KG1 (cell line): ENCODE results near the gene RYR2.
"Not testable (repeated sequence)": the region's sequence is repeated elsewhere in the genome, so short reads cannot be mapped to it uniquely, and the experiment has no call there.

Experiments used
- DNase-seq: peaks from one replicate; lab custom pipeline; 2025; lab: John Stamatoyannopoulos, UW

Gene RYR2

DNA sequence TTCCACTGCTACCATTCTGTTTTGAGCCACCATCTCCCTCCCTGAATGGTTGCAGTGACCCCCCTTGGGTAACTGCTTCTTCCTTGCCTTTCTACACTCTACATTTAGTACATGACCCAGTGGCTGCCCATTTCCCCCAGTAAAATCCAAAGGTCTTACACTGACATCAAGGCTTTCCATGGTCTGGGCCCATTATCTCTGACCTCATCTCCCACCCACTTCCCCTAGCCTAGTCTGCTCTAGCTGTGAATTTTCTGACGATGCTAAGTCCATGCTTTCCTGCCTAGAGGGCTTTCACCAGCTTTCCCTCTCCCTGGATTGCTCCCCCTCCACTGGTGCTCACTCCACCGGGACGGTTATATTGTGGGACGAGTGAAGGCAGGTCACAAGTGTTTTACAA lies 219.2 kb downstream of the RYR2 start:
- DNase-seq = no peak

DNA sequence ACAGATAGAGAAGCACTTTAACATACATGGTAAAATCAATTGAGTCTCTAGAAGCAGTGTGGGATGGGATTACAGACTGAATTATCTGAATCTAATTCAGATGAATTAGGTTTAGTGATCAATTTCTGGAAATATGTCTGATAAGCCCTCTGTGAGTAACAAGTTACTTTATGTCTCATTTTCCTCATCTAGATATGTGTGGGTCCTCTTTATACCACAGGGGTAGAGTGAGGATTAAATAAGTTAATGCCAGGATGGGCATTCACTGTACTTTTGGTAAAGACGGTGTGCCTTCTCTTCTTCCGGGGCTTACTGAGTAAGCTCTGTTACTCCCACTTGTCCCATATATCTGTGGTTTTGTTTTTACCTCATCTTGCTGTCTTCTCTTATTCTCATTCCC lies 225.8 kb downstream of the RYR2 start:
- no peak for DNase-seq

DNA sequence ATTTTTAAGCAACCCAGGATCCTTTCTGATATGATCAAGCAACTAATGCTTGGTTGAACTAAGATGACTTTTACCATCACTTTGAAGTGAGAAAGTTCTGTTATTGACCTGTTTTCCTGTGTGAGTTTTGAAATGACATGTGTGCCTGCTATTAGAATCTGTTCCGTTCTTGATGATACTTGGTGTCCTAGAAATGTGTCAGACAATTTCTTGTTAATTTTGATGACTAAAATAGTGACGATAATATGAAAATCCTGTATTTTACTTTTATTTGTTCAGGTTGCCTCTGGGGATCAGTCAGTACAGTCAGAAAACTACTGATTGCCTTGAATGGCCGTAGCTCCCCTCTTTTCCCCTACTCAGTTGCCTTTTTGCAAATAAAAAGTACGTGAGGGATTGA lies 228.0 kb downstream of the RYR2 start:
- DNase-seq = no peak

DNA sequence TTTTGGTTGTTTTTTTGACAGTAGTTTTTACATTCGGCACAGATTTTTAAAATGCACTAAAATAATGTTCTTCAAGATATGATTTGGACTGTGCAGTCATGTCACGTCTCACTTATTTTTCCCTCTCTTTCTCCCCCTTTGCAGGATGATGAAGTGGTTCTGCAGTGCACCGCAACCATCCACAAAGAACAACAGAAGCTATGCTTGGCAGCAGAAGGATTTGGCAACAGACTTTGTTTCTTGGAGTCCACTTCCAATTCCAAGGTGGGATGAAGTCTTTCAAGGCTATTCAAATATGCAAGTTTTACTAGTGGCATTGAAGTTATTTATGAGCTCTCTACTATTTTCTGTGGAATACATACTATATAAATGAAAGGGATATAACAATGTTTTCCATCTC lies 228.4 kb downstream of the RYR2 start:
- DNase-seq = no peak

DNA sequence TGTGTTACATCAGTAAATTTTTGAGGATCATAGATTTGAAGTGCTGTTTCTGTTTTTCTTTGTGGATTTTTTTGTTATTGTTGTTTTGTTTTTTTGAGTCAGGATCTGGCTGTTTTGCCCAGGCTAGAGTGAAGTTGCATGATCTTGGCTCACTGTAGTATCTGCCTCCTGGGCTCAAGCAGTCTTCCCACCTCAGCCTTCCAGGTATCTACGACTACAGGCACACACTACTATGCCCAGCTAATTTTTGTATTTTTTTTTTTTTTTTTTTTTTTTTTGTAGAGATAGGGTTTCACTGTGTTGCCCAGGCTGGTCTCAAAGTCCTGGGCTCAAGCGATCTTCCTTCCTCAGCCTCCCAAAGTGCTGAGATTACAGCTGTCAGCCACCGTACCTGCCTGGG lies 236.0 kb downstream of the RYR2 start:
- not testable (repeated sequence) for DNase-seq

DNA sequence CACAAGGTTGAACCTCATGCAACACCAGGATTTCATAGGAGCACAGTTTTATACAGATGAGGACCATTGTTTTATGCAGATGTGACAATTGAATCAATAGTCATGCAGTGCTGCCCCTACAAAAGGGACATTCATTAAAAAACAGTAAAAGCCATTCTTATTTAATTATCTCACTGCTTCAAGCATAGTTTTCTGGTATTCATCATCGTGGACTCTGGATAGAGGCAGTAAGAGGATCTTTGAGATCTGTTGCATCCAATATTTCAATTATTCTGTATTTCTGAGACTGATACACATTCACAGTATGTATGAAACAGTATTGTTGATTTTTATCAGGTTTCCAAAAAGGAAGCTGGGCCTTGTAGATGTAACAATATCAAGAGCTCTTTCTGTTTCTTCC lies 237.6 kb downstream of the RYR2 start:
- DNase-seq = no peak

DNA sequence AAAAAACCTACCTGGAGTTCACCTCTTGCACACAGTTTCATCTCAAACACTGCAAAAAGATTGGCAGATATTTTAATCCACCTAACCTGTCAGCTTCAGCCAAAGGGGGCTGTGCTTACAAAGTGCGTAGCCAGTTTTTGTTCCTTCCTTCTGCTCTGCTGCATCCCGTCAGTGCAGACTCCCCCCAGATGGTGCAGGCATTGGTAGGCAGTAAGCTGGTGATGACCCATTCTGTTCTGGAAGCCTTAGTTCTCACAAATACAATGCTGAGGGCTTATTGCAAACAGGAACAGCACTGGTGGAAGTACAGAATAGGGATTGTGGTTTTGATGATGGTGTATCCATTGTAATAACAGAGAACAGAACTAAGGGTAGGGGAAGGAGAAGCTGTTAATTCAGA lies 239.5 kb downstream of the RYR2 start:
- no peak for DNase-seq

DNA sequence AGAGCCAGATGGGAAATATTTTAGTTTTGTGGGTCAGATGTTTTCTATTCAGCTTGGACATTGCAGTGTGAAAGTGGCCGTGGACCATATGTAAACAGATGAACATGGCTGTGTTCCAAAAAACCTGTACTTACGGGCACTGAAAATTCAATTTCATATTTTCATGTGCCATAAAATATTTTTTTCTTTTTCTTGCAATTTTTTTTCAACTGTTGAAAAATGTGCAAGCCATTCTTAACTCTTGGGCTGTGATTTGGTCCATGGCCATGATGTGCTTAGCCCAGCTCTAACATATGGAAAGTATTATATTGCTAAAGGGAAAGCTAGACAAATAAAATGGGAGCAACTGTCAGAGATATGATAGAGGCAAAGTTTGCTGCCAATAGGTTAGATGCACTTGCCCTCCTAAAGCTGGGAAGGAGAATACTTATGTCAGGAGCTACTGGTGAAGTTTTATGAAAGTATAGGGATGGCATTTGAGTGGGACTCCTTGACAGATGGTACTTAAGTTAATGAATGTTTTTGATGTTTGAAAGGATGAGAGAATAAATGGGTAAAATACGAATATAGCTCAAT lies 240.3 kb downstream of the RYR2 start:
- no peak for DNase-seq

DNA sequence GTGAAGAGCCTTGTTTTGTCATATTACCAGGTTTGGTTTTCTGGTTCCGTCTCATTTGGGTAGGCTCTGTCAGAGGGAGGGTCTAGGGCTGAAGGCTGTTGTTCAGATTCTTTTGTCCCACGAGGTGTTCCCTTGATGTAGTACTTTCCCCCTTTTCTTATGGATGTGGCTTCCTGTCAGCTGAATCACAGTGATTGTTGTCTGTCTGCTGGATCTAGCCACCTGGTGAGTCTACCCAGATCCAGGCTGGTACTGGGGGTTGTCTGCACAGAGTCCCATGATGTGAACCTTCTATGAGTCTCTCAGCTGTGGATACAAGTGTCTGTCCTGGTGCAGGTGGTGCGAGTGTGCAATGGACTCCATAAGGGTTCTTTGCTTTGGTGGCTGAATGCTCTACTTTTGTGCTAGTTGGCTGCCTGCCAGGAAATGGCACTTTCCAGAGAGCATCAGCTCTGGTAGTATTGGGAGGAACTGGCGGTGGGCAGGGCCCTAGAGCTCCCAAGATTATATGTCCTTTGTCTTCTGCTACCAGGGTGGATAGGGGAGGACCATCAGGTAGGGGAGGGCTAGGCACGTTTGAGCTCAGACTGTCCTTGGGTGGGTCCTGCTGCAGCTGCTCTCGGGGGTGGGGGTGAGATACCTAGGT lies 246.0 kb downstream of the RYR2 start:
- DNase-seq = no peak

DNA sequence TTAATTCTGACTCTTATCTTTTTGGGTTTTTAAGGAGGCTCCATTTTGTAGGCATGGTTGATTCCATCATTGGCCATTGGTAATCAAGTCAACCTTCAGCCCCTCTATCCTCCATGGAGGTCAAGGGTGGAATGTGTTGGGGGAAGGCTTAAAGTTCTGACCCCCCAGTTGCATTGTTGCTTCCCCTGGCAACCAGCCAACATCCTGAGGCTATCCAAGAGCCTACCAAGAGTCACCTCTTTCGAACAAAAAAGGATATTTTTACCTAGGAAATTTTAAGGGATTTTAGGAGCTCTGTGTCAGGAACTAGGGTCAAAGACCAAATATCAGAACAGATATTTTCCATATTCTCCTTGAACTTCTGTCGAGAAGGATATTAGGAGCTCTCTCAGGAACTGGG lies 251.8 kb downstream of the RYR2 start:
- DNase-seq = no peak

DNA sequence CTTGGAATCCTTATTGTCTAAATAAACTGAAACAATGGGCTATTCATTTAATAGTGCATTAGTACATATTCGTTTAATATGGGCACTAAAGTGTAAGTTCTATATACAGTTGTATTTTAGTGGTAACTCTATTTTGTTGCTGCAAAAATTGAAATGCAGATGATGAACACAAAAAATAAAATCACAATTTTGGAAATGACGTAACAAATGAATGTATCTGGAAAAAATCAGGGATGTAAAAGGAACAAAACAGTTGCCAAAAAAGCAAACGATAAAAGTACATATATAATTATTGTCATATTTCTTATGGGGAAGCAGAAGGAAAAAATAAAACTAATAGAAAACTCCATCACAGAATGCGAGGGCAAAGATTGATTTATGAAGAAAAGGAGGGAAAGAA lies 254.9 kb downstream of the RYR2 start:
- no peak for DNase-seq

DNA sequence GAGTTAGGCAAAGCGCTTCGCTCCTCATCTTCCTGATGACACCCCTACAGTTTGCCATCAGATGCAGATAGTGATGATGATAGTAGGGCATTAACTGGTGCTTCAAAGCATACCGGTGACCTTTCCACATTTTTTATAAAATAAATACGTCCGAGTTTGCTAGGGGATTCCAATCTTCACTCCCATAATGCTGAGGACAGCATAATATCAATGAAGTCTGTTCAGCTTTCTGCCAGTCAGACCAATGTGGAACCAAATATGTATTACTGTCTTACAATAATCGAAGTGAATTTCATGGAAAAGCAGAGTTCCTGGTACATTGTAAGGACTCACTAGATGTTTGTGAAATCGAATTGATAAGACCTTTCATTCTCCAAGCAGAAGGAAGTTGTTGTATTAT lies 258.7 kb downstream of the RYR2 start:
- no peak for DNase-seq

DNA sequence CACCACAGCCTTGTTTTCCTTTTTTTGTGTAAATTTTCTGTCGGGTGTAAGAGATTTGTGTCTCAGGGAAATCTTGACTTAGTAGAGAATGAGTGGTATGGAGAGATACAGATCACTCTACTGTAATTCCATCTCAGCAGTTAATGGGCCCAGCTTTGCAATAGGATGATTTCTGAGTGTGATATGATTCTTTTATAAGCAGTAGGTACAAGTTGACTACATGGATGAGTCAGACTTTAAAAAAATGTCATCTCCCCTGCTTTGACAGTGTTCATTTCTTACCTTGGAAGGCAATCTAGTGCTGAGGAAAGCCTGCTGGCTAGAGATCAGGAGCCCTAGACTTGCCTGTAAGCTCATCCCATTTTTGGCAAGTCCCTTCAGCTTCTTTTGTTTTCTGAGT lies 261.9 kb downstream of the RYR2 start:
- DNase-seq = no peak

DNA sequence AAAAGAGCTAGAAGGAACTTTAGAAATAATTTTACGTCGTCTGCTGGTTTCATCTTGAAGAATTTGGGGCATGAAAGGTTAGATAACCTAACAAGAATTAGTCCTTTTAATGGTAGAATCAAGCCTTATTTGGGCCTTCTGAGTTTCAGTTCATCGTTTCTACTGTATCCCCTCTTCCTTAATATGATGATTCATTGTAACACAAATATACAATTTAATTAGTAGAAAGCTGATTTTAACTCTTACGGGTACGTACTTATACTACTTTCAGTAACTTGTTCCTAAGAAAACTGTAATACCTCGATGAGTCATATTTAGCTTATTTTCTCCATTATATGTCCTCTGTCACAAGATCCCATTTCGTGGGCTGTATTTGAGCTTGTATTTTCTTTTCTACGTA lies 264.7 kb downstream of the RYR2 start:
- DNase-seq = no peak

DNA sequence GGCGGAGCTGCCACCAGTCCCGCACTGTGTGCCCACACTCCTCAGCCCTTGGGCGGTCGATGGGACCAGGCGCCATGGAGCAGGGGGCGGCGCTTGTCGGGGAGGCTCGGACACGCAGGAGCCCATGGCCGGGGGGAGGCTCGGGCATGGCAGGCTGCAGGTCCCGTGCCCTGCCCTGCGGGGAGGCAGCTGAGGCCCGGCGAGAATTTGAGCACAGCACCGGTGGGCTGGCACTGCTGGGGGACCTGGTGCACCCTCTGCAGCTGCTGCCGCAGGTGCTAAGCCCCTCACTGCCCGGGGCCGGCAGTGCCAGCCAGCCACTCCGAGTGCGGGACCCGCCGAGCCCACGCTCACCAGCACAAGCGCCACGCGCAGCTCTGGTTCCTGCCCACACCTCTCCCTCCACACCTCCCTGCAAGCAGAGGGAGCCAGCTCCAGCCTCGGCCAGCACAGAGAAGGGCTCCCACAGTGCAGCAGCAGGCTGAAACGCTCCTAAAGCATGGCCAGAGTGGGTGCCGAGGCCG lies 267.7 kb downstream of the RYR2 start:
- DNase-seq = no peak

DNA sequence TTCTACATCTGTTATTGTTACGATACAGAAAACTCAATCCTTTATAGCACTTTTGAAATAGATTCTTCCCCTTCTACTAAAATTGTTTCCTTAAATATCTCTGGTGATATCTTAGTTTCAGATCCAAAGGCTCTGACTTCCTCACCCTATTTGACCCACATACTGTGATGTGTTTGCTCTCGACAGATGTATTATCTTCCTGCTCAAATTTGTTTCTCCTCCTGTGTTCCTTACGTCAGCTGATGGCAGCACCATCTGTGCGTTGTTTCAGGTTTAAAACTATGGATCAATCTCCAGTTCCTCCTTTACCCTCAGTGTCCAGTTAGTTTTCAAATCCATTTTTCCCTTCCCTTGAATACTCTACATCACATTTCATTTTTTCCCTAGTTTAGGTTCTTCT lies 274.4 kb downstream of the RYR2 start:
- no peak for DNase-seq

DNA sequence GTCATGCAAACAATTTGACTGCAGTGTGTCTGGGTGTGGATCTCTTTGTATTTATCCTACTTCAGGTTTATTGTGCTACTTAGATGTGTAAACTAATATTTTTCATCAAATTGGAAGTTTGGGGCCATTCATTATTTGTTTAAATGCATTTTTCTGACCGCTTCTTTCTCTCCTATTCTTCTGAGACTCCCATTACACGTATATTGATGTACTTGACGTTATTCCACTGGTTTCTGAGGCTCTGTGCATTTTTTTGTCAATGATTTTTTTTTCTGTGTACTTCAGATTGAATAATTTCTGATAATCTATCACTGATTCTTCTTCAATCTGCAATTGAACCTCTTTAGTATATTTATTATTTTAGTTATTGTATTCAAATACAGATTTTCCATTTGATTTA lies 276.8 kb downstream of the RYR2 start:
- DNase-seq = no peak

DNA sequence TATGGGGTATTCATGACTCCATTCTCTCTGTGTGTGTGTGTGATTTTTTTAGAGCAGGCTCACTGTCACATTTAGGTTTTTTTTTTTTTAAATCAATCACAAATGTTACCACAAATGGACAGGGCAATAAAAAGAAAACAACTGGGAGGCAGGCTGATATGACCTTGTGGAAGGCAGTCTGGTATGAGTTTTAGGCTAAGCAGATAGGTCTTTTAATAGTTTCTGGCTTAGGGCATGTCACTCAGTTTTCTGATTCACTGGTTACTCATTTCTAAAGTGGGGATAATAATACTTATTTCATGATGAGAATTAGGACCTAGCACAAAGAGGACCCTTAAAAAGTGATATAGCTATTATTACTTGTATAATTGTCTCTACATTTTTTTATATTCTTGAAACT lies 278.9 kb downstream of the RYR2 start:
- no peak for DNase-seq

DNA sequence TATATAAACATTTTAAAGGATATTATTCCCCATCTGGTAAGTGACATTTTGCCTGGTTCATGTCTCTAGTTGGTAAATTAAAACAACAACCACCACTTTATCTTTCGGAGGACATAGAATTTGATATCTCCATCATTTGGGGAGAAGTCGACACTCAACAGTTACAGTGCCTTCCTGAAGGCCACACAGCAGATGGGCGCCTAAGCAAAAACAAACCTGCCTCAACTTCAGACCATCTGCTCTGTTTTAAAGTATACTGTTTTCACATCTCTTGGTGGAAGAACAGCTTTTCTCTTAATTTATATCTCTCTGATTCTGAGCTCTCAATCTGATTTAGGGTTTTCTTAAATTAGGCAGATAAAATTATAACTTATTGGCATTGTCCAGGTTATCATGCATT lies 282.2 kb downstream of the RYR2 start:
- DNase-seq = no peak

DNA sequence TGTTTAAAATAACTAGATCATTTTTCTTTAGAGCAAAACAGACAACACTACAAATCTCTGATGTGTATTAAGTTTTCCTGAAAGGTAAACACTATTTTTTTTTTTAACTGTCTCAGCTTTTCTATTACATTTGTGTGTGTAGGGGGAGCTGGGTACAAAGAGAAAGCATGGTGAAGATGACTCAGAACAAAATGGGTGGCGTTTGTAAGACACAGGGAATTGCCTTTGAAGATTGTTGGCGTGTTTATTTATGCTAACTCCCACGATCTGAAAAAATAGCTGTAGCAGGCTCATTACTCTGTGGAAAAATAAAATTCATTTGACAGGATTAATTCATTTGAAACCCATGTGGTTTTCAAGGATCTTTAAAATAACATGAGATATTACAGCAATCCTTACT lies 285.1 kb downstream of the RYR2 start:
- DNase-seq = no peak

DNA sequence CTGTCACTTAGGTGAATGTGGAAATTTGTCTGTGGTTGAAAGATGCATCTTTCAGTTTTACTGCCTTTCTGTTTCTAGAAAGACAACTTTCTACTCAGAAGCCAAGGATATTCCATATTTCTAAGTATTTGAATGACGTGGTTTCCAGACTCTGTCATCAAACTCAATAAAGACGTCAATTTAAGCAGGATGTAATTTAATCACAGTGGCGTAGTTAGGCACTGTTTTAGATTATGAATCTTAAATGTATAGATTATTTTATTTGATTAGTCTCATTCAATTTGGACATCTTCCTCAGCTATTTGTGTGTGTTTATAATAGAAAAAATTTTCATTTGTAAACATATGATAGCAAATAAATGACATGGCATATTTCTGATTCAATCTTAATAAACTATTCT lies 298.9 kb downstream of the RYR2 start:
- no peak for DNase-seq

DNA sequence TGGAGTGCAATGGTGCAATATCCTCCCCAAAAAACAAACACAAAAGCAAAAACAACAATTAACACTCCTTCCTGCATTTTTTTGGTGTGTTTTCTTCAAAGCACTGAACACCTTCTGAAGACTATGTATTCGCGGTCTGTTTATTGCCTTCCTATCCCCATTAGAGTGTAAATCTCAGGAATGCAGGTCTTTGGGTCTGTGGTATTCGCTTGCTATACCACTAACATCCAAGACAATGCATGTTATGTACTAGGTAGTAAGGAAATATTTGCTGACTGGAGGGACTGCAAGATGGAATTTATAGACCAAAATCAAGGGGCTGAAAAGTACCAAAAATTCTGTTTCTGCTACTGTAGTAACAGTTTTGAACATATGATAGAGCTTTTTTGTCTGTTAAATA lies 299.4 kb downstream of the RYR2 start:
- DNase-seq = no peak

DNA sequence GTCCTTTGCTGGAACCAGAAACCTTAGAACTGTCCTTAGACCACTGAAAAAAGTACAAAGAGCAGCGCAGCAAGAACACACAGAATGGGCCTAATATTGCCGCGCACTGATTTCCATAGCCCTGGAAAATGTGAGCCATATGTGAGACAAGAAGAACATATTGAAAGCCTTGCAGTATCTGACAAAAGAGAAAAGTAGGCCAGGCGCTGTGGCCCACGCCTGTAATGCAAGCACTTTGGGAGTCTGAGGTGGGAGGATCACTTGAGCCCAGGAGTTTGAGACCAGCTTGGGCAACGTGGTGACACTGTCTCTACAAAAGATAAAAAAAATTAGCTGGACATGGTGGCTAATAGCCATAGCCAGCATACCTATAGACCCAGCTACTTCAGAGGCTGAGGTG lies 300.7 kb downstream of the RYR2 start:
- DNase-seq = no peak

DNA sequence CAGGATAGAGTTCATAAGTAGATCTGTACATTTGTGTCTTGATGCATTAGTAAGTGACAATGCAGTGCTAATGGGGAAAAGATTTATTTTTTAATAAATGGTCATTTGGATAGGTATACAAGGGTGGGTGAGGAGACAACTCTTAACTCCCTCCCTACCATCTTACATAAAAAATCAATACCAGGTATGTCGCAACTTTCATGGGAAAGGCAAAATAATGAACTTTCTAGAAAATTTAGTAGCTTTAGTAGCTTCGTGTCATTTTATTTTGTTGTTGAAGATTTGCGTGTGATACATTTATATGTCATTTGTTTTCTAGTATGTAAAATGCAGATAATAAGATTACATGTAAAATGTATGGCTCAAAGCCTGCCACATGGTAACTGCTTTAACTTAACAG lies 310.8 kb downstream of the RYR2 start:
- DNase-seq = no peak
